Stimulated activated CD8-positive, alpha-beta memory T cell treated with anti-CD3 and anti-CD28 coated beads, Interleukin-12 subunit alpha, Interleukin-12 subunit beta, amount 100 ng/mL, for 1 hour (primary cell): ENCODE results near the gene PURB.
"Not testable (repeated sequence)": the region's sequence is repeated elsewhere in the genome, so short reads cannot be mapped to it uniquely, and the experiment has no call there.

ENCODE experiments used
- DNase-seq: peaks from one replicate; pipeline ENCODE4 v3.0.0-alpha.2; 2020; ENCODE audit warnings: low read depth

Gene PURB

DNA sequence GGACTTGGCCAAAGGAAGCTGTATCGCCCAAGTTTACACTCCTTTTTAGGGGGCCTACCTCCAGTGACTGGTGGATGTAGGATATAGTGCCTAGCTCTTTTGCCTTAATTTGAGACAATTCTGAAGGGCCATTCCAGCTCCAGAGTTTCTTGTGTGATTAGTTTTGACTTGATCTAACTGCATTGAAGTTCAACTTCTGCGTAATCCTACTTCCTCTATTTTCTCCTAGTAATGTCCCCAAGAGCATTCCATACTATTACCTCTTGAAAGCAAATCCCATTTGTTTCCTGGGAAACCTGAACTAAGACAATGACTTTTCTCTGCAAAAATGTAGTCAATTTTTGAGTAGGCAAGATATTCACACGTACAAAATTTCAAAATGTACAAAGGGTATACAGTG is 32.7 kb downstream of the PURB start:
- DNase-seq: no peak

DNA sequence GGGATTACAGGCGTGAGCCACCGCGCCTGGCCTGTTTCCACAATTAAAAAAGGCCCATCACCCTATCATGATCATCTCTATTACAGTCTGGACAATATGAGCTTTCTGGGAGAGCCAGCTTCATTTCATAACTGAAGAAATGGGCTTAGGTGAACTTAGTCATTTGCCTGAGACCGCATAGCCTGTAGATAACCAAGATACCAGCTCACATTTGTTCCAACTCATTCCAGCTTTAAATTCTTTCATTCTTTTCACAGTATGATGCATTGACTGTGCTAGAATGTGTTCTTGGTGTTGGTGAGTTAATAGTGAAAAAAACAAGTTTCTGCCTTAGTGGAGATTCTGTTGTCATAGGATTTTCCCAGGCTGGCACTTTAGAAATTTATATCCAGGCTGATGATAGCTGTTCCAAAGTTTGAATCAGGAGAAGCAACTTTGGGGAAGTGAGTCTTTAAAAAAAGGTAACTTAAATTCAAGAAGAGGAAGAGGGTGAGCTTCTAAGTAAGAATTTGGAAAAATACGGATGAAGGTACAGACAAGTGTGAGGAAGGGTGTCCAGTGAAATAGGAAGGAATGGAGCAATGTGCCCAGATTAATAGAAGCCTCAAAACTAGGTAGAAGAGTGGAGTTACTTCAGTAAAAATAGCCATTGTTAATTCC is 35.3 kb downstream of the PURB start:
- no peak for DNase-seq

- DNase-seq: no peak
Observed at GRCh38 chr7:44849259-44849884, 36.0 kb downstream of the PURB start.

GRCh38 chr7:44847920-44848634 is 37.3 kb downstream of the PURB start, which contains the start of gene H2AZ2:
TSS of gene H2AZ2 (minus strand) at chr7:44848087. CDS start at chr7:44847971, 116 bp downstream.
- peak; percentile 100 for DNase-seq

GRCh38 chr7:44847509-44847919 is 37.8 kb downstream of the PURB start:
- DNase-seq: peak; percentile 74

GRCh38 chr7:44846816-44847508 is 38.4 kb downstream of the PURB start:
- DNase-seq: no peak

- not testable (repeated sequence) for DNase-seq
Observed at GRCh38 chr7:44846390-44846789, 38.9 kb downstream of the PURB start.

GRCh38 chr7:44845451-44845850 is 39.9 kb downstream of the PURB start:
- DNase-seq: no peak

DNA sequence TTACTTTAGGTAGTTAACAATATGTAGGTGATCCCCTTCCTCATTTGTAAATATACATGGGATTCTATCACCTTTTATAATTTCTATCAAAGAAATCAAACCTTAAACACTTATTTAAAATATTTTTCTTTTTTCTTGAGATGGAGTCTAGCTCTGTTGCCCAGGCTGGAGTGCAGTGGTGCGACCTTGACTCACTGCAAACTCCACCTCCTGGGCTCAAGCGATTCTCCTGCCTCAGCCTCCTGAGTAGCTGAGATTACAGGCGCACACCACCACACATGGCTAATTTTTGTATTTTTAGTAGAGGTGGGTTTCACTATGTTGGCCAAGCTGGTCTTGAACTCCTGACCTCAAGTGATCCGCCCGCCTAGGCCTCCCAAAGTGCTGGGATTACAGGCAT is 41.9 kb downstream of the PURB start:
- DNase-seq: not testable (repeated sequence)

- not testable (repeated sequence) for DNase-seq
Observed at GRCh38 chr7:44842675-44843074, 42.7 kb downstream of the PURB start.

GRCh38 chr7:44838751-44839150 is 46.6 kb downstream of the PURB start:
- no peak for DNase-seq

DNA sequence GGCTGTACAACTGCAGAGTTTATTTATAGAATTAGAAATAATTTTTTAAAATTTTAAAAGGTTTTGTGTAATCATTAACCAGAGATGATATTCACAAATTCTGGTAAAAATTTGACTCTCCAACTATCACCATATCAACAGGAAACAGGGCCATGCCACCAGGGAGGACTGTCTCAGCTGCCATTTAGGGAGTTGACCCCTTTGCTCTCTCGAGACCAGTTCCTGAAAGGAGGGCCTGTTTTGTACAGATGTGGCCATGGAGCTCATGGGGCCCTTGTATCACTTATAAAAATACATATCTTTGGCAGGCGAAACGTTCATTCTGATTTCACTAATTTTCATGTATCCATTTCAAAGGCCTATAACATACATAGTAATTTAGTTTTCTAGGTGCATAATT is 57.8 kb downstream of the PURB start:
- no peak for DNase-seq
